Omental fat pad (tissue), 4 donors: Measurements from ENCODE around the gene CNGB1. TPM values are rescaled to one million over a fixed set of nuclear protein-coding genes. Genes with fewer than 3 reads are reported as not detected.
"Not testable (repeated sequence)": the region's sequence is repeated elsewhere in the genome, so short reads cannot be mapped to it uniquely, and the experiment has no call there.

Experiments used
- ATAC-seq: fragments of 150-250 bp; one replicate; pipeline ENCODE4 v1.9.1; 2016; ENCODE audit warnings: mild to moderate bottlenecking, moderate library complexity; ENCODE audit not compliant: low FRiP score
- DNase-seq: peaks from one replicate; pipeline ENCODE4 v3.0.0-alpha.2; 2019; ENCODE audit warnings: low spot score
- CTCF ChIP-seq, 3 donors: fragments of 450-650 bp; IDR thresholded peaks; one replicate each; pipeline ENCODE4 v1.5.1; 2016 to 2017; ENCODE audit warnings: antibody characterized with exemption in 3 of 3, mild to moderate bottlenecking in 3 of 3, moderate library complexity in 2 of 3
- total RNA-seq, 4 donors: library from RNA; depleted of rRNA; stranded (reverse); fragments of >200 nt; gene quantifications; one replicate each; pipeline ENCODE4 v1.1.0, GENCODE V29; 2016

Gene CNGB1
- total RNA-seq, 4 donors from 2014 or later = not detected

- DNase-seq (peak; percentile 65), ATAC-seq (peak; percentile 95)
- no peak for TF ChIP-seq CTCF (IDR thresholded peaks at IDR 0.05)
Observed at GRCh38 chr16:57984443-57985203, 13.7 kb upstream of the CNGB1 start.

GRCh38 chr16:57982385-57982784 is 11.5 kb upstream of the CNGB1 start:
- DNase-seq (no peak), ATAC-seq (no peak)
- no peak for TF ChIP-seq CTCF (IDR thresholded peaks at IDR 0.05)

GRCh38 chr16:57981636-57982035 is 10.7 kb upstream of the CNGB1 start:
- ATAC-seq = no peak
- no peak for TF ChIP-seq CTCF (IDR thresholded peaks at IDR 0.05)
- no peak for DNase-seq

- DNase-seq (no peak), ATAC-seq (no peak)
- no peak for TF ChIP-seq CTCF (IDR thresholded peaks at IDR 0.05)
Observed at GRCh38 chr16:57979006-57979585, 8.2 kb upstream of the CNGB1 start.

GRCh38 chr16:57978070-57978465 is 7.1 kb upstream of the CNGB1 start:
- not testable (repeated sequence) for ATAC-seq, DNase-seq

GRCh38 chr16:57977418-57978069 is 6.6 kb upstream of the CNGB1 start:
- no peak for ATAC-seq
- no peak for DNase-seq

More at GRCh38 chr16:57977418-57978069, 6.6 kb upstream of the CNGB1 start:
- TF ChIP-seq CTCF (IDR thresholded peaks at IDR 0.05) = no peak
